Left cardiac atrium (tissue), 4 donors: Measurements from ENCODE around the gene CHRNG. TPM values are rescaled to one million over a fixed set of nuclear protein-coding genes. Genes with fewer than 3 reads are reported as not detected.

Experiments used
- ATAC-seq, 2 donors: fragments of 200-7000 bp; cut with Tn5 transposase; one replicate each; pipeline ENCODE4 v1.9.1; 2020; ENCODE audit warnings: mild to moderate bottlenecking in 2 of 2, moderate library complexity in 2 of 2
- DNase-seq: peaks from one replicate; pipeline ENCODE4 v3.0.0-alpha.2; 2020
- intact Hi-C, 2 donors: fragments of 100-400 bp; cut with DNase I; formaldehyde crosslinking; loops; one replicate each; pipeline versions ENCODE4 v1.14.1 to v1.15.1; 2022 to 2023
- long read RNA-seq: library from polyadenylated mRNA; unstranded; transcript quantifications from one replicate; pipeline ENCODE4 v2.0.0, GENCODE V29; 2021
- total RNA-seq, 2 donors: library from RNA; stranded (reverse); fragmentation: NEBNext Ultra II Directional; extraction: Animal tissue kit (Norgen Biotek cat#: 25700); gene quantifications; one replicate each; pipeline ENCODE4 v1.2.1, GENCODE V29; 2021
- donor health status: DM: no; HTN: yes; CAD: no.
- donor health status: DM: no; HTN: yes; CAD: no; lungs with severe emphysema.
- donor health status: DM: yes; HTN: yes; CAD: no.
- donor health status: Dilated cardiomyopathy.

The CHRNG gene
- total RNA-seq = not detected
- long read RNA-seq, partial matches to known transcripts = 0 of 1 reads
- long read RNA-seq, other reads (novel, unspliced or antisense) = 1 of 1 reads

GRCh38 chr2:232539298-232540231 lies at the start of gene CHRNG:
Gene CHRNG (plus strand): TSS chr2:232539692. CDS start chr2:232539748, 56 bp downstream.
- no peak for DNase-seq
- no peak for ATAC-seq
- intact Hi-C loops = no loop called here

GRCh38 chr2:232490221-232491138 lies 49.0 kb upstream of the CHRNG start:
- ATAC-seq (no peak), DNase-seq (no peak)
- intact Hi-C loops = no loop called here

- ATAC-seq = no peak
- intact Hi-C loops = no loop called here
- no peak for DNase-seq
Observed at GRCh38 chr2:232491139-232491780, 48.2 kb upstream of the CHRNG start.

- intact Hi-C loops = no loop called here
- no peak for DNase-seq
- no peak for ATAC-seq
Observed at GRCh38 chr2:232492236-232492848, 47.1 kb upstream of the CHRNG start.

- intact Hi-C loops = no loop called here
- ATAC-seq (no peak), DNase-seq (peak; percentile 3)
Observed at GRCh38 chr2:232492963-232493700, 46.4 kb upstream of the CHRNG start.

- ATAC-seq (no peak), DNase-seq (peak; percentile 11)
- intact Hi-C loops = no loop called here
Observed at GRCh38 chr2:232493701-232494474, 45.6 kb upstream of the CHRNG start.

- DNase-seq (peak; percentile 8), ATAC-seq (no peak)
- intact Hi-C loops = no loop called here
Observed at GRCh38 chr2:232494542-232494941, 45.0 kb upstream of the CHRNG start.

- no peak for ATAC-seq
- intact Hi-C loops = no loop called here
- DNase-seq = no peak
Observed at GRCh38 chr2:232495292-232495691, 44.2 kb upstream of the CHRNG start.

- no peak for ATAC-seq
- no peak for DNase-seq
- intact Hi-C loops = no loop called here
Observed at GRCh38 chr2:232496501-232497270, 42.8 kb upstream of the CHRNG start.

- ATAC-seq = no peak
- intact Hi-C loops = no loop called here
- DNase-seq = no peak
Observed at GRCh38 chr2:232497348-232497747, 42.1 kb upstream of the CHRNG start.

GRCh38 chr2:232498452-232498851 lies 41.0 kb upstream of the CHRNG start:
- ATAC-seq (no peak), DNase-seq (no peak)
- intact Hi-C loops = no loop called here

GRCh38 chr2:232501331-232501771 lies 38.1 kb upstream of the CHRNG start:
- no peak for DNase-seq
- intact Hi-C loops = no loop called here
- ATAC-seq = no peak

GRCh38 chr2:232501794-232502390 lies 37.6 kb upstream of the CHRNG start:
- intact Hi-C loops = no loop called here
- DNase-seq (no peak), ATAC-seq (no peak)

GRCh38 chr2:232502511-232502910 lies 37.0 kb upstream of the CHRNG start:
- intact Hi-C loops = no loop called here
- peak in 1 of 2 donors; percentile 25 for ATAC-seq
- DNase-seq = no peak

GRCh38 chr2:232502911-232503808 lies 36.3 kb upstream of the CHRNG start:
- peak; percentile 66 for DNase-seq
- intact Hi-C loops = no loop called here
- peak; percentile 72 to 80 for ATAC-seq
